Stimulated activated CD8-positive, alpha-beta memory T cell treated with anti-CD3 and anti-CD28 coated beads, Interleukin-4, amount 100 ng/mL, for 1 hour (primary cell): Measurements from ENCODE around the gene TIAL1.
"Not testable (repeated sequence)": the region's sequence is repeated elsewhere in the genome, so short reads cannot be mapped to it uniquely, and the experiment has no call there.

Experiments used
- DNase-seq, 2 donors: peaks; one replicate each; pipeline ENCODE4 v3.0.0-alpha.2; 2020; ENCODE audit warnings: low read depth in 2 of 2, low spot score in 1 of 2

TIAL1 gene

GRCh38 chr10:119532251-119532650 is 64.5 kb downstream of the TIAL1 start:
- DNase-seq, result not testable (repeated sequence)

GRCh38 chr10:119531067-119531466 is 65.7 kb downstream of the TIAL1 start:
- no peak for DNase-seq

- not testable (repeated sequence) for DNase-seq
Measured at GRCh38 chr10:119528663-119529237, 68.0 kb downstream of the TIAL1 start.

- DNase-seq, result no peak
Measured at GRCh38 chr10:119526621-119527592, 69.9 kb downstream of the TIAL1 start.

- DNase-seq, result no peak
Measured at GRCh38 chr10:119526149-119526548, 70.6 kb downstream of the TIAL1 start.

GRCh38 chr10:119525116-119525515 is 71.6 kb downstream of the TIAL1 start:
- no peak for DNase-seq

GRCh38 chr10:119524720-119525070 is 72.1 kb downstream of the TIAL1 start:
- DNase-seq, result no peak

- no peak for DNase-seq
Measured at GRCh38 chr10:119523895-119524719, 72.7 kb downstream of the TIAL1 start.
